Right lobe of liver (tissue), 4 donors: ENCODE measurements around the gene IRF2BP1.

Experiments
- POLR2A ChIP-seq: fragments of 450-650 bp; IDR thresholded peaks from one replicate; pipeline ENCODE4 v1.6.1; 2017; ENCODE audit warnings: antibody characterized with exemption, mild to moderate bottlenecking
- TF ChIP-seq, protein P1 (sequence below), 4 donors: fragments of 200-600 bp in 3 of 4; fragments of 450-650 bp in 1 of 4; IDR thresholded peaks; one replicate each; pipeline versions ENCODE4 v1.5.1 to v1.8.0; 2016 to 2022; ENCODE audit warnings: antibody characterized with exemption in 4 of 4, mild to moderate bottlenecking in 2 of 4
- donor health status: DM: no; HTN: no; CAD: no.
- donor health status: DM: no; HTN: no; CAD: no.
- donor health status: DM: no; HTN: yes; CAD: no.

- TF ChIP-seq, protein P1, sequence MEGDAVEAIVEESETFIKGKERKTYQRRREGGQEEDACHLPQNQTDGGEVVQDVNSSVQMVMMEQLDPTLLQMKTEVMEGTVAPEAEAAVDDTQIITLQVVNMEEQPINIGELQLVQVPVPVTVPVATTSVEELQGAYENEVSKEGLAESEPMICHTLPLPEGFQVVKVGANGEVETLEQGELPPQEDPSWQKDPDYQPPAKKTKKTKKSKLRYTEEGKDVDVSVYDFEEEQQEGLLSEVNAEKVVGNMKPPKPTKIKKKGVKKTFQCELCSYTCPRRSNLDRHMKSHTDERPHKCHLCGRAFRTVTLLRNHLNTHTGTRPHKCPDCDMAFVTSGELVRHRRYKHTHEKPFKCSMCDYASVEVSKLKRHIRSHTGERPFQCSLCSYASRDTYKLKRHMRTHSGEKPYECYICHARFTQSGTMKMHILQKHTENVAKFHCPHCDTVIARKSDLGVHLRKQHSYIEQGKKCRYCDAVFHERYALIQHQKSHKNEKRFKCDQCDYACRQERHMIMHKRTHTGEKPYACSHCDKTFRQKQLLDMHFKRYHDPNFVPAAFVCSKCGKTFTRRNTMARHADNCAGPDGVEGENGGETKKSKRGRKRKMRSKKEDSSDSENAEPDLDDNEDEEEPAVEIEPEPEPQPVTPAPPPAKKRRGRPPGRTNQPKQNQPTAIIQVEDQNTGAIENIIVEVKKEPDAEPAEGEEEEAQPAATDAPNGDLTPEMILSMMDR (IDR thresholded peaks at IDR 0.05): no peak
- no peak for TF ChIP-seq POLR2A
Measured at GRCh38 chr19:45911291-45911690, 25.4 kb upstream of the IRF2BP1 start.
